HEK293 (cell line): Measurements from ENCODE around the gene EXO5.

ENCODE experiments used
- GFI1B ChIP-seq: fragments of 450-650 bp; formaldehyde crosslinking; IDR thresholded peaks from 2 replicates; pipeline ENCODE4 v1.5.1; 2016; ENCODE audit warnings: missing biosample characterization, missing genetic modification characterization
- GLI4 ChIP-seq: fragments of 450-650 bp; formaldehyde crosslinking; IDR thresholded peaks from 2 replicates; pipeline ENCODE4 v1.5.1; 2016; ENCODE audit warnings: missing biosample characterization, missing genetic modification characterization
- GLIS2 ChIP-seq: fragments of 450-650 bp; formaldehyde crosslinking; IDR thresholded peaks from 2 replicates; pipeline ENCODE4 v1.5.1; 2016; ENCODE audit warnings: missing biosample characterization, missing genetic modification characterization
- MYNN ChIP-seq: fragments of 450-650 bp; formaldehyde crosslinking; IDR thresholded peaks from 2 replicates; pipeline ENCODE4 v1.5.1; 2016; ENCODE audit warnings: missing biosample characterization, missing genetic modification characterization, borderline replicate concordance
- SETDB1 ChIP-seq: IDR thresholded peaks from one replicate; pipeline ENCODE4 v1.6.1; 2017; ENCODE audit warnings: mild to moderate bottlenecking, low read length, moderate library complexity, mixed read lengths; ENCODE audit not compliant: insufficient read length
- TRIM28 ChIP-seq: IDR thresholded peaks from 2 replicates; pipeline ENCODE4 v1.6.1; 2011; ENCODE audit warnings: low read length, control low read depth, borderline replicate concordance
- ZBTB11 ChIP-seq: fragments of 450-650 bp; formaldehyde crosslinking; conservative IDR thresholded peaks from 2 replicates; pipeline ENCODE4 v1.5.1; 2016; ENCODE audit warnings: low read depth, missing biosample characterization, missing genetic modification characterization
- ZFP3 ChIP-seq: fragments of 450-650 bp; formaldehyde crosslinking; IDR thresholded peaks from 2 replicates; pipeline ENCODE4 v1.5.1; 2016; ENCODE audit warnings: low read depth, missing biosample characterization, missing genetic modification characterization
- ZNF148 ChIP-seq: fragments of 450-650 bp; formaldehyde crosslinking; IDR thresholded peaks from 2 replicates; pipeline ENCODE4 v1.5.0; 2017; ENCODE audit warnings: missing biosample characterization, missing genetic modification characterization, borderline replicate concordance
- ZNF169 ChIP-seq: fragments of 450-650 bp; formaldehyde crosslinking; IDR thresholded peaks from 2 replicates; pipeline ENCODE4 v1.5.1; 2016; ENCODE audit warnings: missing biosample characterization, missing genetic modification characterization
- ZNF223 ChIP-seq: fragments of 450-650 bp; formaldehyde crosslinking; IDR thresholded peaks from 2 replicates; pipeline ENCODE4 v1.5.1; 2016; ENCODE audit warnings: missing biosample characterization, missing genetic modification characterization
- ZNF239 ChIP-seq: fragments of 450-650 bp; formaldehyde crosslinking; IDR thresholded peaks from 2 replicates; pipeline ENCODE4 v1.5.1; 2016; ENCODE audit warnings: missing biosample characterization, missing genetic modification characterization
- ZNF416 ChIP-seq: fragments of 450-650 bp; formaldehyde crosslinking; IDR thresholded peaks from 2 replicates; pipeline ENCODE4 v1.5.1; 2016; ENCODE audit warnings: missing biosample characterization, missing genetic modification characterization
- ZNF423 ChIP-seq: fragments of 450-650 bp; formaldehyde crosslinking; IDR thresholded peaks from 2 replicates; pipeline ENCODE4 v1.5.1; 2016; ENCODE audit warnings: missing biosample characterization, missing genetic modification characterization
- ZNF449 ChIP-seq: fragments of 450-650 bp; formaldehyde crosslinking; IDR thresholded peaks from 2 replicates; pipeline ENCODE4 v1.5.1; 2017; ENCODE audit warnings: missing biosample characterization, mild to moderate bottlenecking, missing genetic modification characterization, moderate library complexity
- ZNF488 ChIP-seq: fragments of 450-650 bp; formaldehyde crosslinking; IDR thresholded peaks from 2 replicates; pipeline ENCODE4 v1.5.1; 2016; ENCODE audit warnings: missing biosample characterization, missing genetic modification characterization
- ZNF518A ChIP-seq: fragments of 450-650 bp; formaldehyde crosslinking; conservative IDR thresholded peaks from 2 replicates; pipeline ENCODE4 v1.5.1; 2016; ENCODE audit warnings: low read depth, missing biosample characterization, missing genetic modification characterization
- ZNF670 ChIP-seq: fragments of 450-650 bp; formaldehyde crosslinking; IDR thresholded peaks from 2 replicates; pipeline ENCODE4 v1.5.1; 2016; ENCODE audit warnings: missing biosample characterization, missing genetic modification characterization, low read depth
- ZNF837 ChIP-seq: fragments of 450-650 bp; formaldehyde crosslinking; IDR thresholded peaks from 2 replicates; pipeline ENCODE4 v1.5.1; 2016; ENCODE audit warnings: missing biosample characterization, missing genetic modification characterization
- ZSCAN30 ChIP-seq: fragments of 450-650 bp; IDR thresholded peaks from 2 replicates; pipeline ENCODE4 v1.5.1; 2018; ENCODE audit warnings: missing biosample characterization, mild to moderate bottlenecking, missing genetic modification characterization, moderate library complexity
- TF ChIP-seq, protein P1 (sequence below): fragments of 450-650 bp; formaldehyde crosslinking; IDR thresholded peaks from 2 replicates; pipeline ENCODE4 v1.5.1; 2016; ENCODE audit warnings: missing biosample characterization, missing genetic modification characterization
- TF ChIP-seq, protein P2 (sequence below): fragments of 450-650 bp; formaldehyde crosslinking; IDR thresholded peaks from 2 replicates; pipeline ENCODE4 v1.5.1; 2016; ENCODE audit warnings: missing biosample characterization, missing genetic modification characterization

EXO5 gene

GRCh38 chr1:40531381-40532061 is 23.0 kb downstream of the EXO5 start, which contains the start of gene ZNF684 (continued):
- peak; percentile 92 for TF ChIP-seq ZNF518A (tag by site-specific recombination)
- TF ChIP-seq MYNN (tag by site-specific recombination) = no peak
- TF ChIP-seq ZSCAN30 (tag by site-specific recombination) = peak; percentile 67; the same call in 1 of the 2 replicates
- TF ChIP-seq ZNF169 (tag by site-specific recombination) = no peak
- TF ChIP-seq ZNF670 (tag by site-specific recombination) = no peak
- TF ChIP-seq SETDB1 = no peak
- TF ChIP-seq GLIS2 (tag by site-specific recombination) = peak; percentile 24; the same call in 1 of the 2 replicates
- TF ChIP-seq, protein P1, sequence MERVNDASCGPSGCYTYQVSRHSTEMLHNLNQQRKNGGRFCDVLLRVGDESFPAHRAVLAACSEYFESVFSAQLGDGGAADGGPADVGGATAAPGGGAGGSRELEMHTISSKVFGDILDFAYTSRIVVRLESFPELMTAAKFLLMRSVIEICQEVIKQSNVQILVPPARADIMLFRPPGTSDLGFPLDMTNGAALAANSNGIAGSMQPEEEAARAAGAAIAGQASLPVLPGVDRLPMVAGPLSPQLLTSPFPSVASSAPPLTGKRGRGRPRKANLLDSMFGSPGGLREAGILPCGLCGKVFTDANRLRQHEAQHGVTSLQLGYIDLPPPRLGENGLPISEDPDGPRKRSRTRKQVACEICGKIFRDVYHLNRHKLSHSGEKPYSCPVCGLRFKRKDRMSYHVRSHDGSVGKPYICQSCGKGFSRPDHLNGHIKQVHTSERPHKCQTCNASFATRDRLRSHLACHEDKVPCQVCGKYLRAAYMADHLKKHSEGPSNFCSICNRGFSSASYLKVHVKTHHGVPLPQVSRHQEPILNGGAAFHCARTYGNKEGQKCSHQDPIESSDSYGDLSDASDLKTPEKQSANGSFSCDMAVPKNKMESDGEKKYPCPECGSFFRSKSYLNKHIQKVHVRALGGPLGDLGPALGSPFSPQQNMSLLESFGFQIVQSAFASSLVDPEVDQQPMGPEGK (tag by site-specific recombination) = peak; percentile 47
- no peak for TF ChIP-seq ZFP3 (tag by site-specific recombination)
- TF ChIP-seq ZBTB11 = peak; percentile 91
- TF ChIP-seq, protein P2, sequence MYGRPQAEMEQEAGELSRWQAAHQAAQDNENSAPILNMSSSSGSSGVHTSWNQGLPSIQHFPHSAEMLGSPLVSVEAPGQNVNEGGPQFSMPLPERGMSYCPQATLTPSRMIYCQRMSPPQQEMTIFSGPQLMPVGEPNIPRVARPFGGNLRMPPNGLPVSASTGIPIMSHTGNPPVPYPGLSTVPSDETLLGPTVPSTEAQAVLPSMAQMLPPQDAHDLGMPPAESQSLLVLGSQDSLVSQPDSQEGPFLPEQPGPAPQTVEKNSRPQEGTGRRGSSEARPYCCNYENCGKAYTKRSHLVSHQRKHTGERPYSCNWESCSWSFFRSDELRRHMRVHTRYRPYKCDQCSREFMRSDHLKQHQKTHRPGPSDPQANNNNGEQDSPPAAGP (tag by site-specific recombination) = no peak; the same call in 1 of the 2 replicates
- TF ChIP-seq ZNF223 = no peak
- TF ChIP-seq ZNF488 (tag by site-specific recombination) = no peak
- no peak for TF ChIP-seq ZNF837 (tag by site-specific recombination)
- TF ChIP-seq TRIM28 = peak; percentile 91
- peak; percentile 51 for TF ChIP-seq GFI1B (tag by site-specific recombination)
- no peak for TF ChIP-seq ZNF239 (tag by site-specific recombination)
- no peak for TF ChIP-seq ZNF148 (tag by site-specific recombination)
- no peak for TF ChIP-seq GLI4 (tag by site-specific recombination)
- no peak for TF ChIP-seq ZNF423 (tag by site-specific recombination)
- TF ChIP-seq ZNF449 (tag by site-specific recombination) = no peak
- no peak for TF ChIP-seq ZNF416
